Measurements from ENCODE around the gene AIG1.
"Not testable (repeated sequence)": the region's sequence is repeated elsewhere in the genome, so short reads cannot be mapped to it uniquely, and the experiment has no call there.

AIG1 gene

GRCh38 chr6:143059663-143060353 is 881 bp upstream of the AIG1 start:
- peak in 1 of 2 experiments; percentile 40 for DNase-seq

DNA sequence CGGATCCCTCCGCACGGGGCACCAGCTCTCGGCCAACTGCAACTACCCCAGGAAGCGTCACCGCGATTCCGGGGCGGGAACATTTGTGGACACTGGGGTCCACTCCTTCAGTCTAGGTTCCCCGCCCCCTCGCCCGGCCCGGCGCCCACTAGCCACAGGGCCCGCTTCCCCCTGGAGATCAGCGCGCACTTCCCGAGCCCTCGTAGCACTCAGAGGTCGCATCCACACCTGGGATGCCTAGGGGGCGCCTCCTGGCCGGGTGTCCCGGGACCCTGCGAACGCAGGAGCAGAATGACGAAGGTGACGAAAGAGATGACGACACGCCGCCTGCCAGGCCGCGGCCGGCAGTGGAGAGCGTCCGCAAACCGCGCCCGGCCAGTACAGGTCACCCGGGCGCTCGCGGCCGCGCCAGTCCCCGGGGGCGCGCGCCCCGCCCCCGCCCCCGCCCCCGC is 309 bp upstream of the AIG1 start:
- peak; percentile 78 to 82 for DNase-seq

DNA sequence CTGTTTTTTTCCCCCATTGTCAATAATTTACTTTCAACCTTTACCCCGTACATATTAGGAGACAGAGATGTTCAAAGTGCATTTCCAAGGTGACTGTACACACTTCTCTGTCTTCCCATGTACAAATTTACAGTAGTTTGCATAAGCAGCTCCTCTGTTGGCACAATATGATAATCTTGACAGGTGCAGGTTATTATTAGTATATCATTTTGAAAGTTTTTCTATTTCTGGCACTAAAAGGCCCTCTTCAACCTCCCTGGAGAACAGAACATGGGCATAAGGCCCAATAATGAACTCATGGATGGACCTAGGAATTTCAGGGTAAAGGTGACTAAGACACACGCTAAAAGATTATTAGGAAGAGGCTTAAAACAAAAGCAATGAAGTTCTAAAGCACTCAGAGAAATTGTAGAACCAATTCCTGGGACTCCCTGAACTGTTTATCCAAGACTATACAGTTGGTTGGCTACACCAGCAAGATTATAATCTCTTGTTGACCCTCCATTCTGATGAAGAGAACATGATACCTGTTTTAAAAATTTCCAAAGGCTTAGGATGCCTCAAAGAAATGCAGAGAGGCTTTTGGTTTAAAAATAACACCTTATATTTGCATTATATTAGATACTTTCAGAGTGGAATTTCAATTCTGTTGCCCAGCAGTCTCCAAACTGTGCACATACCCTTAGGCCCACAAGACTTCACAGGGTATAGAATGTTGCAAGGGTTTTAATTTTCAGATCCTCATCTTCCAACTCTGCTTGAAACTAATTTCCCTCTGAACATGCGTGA is 1.1 kb downstream of the AIG1 start:
- no peak for DNase-seq

GRCh38 chr6:143062551-143062950 is 1.9 kb downstream of the AIG1 start:
- no peak for DNase-seq

- no peak for DNase-seq
Measured at GRCh38 chr6:143063631-143064030, 2.9 kb downstream of the AIG1 start.

- DNase-seq = no peak
Measured at GRCh38 chr6:143064271-143064670, 3.6 kb downstream of the AIG1 start.

- no peak for DNase-seq
Measured at GRCh38 chr6:143064951-143065683, 4.4 kb downstream of the AIG1 start.

DNA sequence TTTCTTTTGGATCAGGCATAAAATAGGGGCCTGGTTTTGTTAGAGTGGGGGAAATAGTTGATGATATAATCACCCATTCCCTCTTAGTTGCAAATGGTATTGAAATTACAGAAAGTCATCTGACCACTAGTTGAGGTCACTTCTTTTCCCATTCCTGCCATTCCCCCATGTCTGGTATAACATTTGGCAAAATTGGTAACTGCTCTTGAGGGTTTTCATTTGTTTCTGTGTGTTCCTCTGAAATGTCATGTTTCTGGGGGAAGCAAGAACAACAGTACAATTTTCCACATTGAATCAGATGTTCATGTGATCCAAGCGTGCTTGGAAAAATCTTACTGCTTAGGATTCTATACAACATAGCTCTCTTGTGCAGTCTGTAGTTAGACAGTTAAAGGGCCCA is 7.3 kb downstream of the AIG1 start:
- DNase-seq = no peak

DNA sequence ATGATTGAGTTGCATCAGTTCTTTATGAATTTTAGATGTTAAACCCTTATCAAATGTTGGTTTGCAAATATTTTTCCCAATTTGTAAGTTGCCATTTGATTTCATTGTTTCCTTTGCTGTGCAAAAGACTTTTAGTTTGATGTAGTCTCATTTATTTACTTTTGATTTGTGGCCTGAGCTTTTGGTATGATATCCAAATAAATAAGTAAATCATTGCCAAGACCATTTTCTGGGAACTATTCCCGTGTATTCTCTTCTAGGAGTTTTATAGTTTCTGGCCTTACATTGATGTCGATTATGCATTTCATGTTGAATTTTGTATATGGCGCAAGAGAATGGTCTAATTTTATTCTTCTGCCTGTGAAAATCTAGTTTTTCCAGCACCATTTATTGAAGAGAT is 13.4 kb downstream of the AIG1 start:
- DNase-seq = no peak

- DNase-seq = no peak
Measured at GRCh38 chr6:143074670-143075318, 14.1 kb downstream of the AIG1 start.

GRCh38 chr6:143078468-143079324 is 18.0 kb downstream of the AIG1 start:
- no peak for DNase-seq

DNA sequence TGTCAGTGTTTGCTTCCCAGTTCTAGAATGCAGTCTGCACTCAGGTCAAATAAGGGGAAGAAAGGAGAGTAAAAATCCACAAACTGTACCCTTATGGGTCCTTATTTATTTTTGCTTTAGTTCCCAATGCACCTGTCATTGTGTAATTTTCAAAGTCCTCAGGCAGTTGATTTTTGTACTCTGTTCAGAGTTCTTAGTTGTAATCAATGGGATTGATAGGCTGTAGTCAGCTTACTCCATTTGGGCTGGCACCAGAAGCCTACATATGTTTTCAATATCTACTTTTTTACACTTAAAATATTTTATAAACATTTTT is 18.6 kb downstream of the AIG1 start:
- no peak for DNase-seq

DNA sequence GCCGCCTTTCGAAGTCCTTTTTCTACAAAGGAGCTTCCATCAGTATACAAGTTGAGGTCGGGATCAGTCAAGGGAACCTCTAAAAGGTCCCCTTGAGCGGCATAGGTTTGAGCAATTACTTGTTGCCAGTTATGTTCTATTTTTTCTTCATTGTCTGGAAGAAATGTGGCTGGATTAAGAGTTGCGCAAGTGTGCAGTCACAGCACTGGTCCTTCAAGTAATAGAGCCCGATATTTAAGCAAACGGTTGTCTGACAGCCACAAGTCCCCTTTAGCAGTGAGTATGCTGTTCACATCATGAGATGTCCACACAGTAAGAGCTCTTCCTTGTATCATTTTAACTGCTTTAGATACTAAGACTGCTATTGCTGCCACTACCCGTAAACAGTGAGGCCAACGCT is 21.6 kb downstream of the AIG1 start:
- DNase-seq = not testable (repeated sequence)

GRCh38 chr6:143084019-143084418 is 23.3 kb downstream of the AIG1 start:
- not testable (repeated sequence) for DNase-seq

DNA sequence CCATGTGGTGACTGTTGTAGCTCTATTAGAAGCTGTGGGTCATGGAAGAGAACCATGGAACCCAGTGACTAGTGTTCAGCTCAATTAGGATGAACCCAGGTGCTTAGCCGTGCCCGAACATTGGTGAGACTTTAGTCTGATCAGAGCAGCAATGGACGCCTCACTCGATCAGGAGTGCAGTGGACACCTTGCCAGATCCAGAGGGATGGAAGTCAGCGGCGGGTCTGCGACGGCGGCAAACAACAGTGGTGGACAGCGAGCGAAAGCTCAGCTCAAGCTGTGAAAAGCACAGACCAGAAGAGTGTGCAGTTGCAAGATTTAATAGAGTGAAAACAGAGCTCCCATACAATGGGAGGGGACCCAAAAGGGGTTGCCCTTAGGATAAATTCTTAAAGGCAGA is 26.6 kb downstream of the AIG1 start:
- not testable (repeated sequence) for DNase-seq

- no peak for DNase-seq
Measured at GRCh38 chr6:143087856-143088255, 27.2 kb downstream of the AIG1 start.

- DNase-seq = no peak
Measured at GRCh38 chr6:143090314-143091044, 29.8 kb downstream of the AIG1 start.

DNA sequence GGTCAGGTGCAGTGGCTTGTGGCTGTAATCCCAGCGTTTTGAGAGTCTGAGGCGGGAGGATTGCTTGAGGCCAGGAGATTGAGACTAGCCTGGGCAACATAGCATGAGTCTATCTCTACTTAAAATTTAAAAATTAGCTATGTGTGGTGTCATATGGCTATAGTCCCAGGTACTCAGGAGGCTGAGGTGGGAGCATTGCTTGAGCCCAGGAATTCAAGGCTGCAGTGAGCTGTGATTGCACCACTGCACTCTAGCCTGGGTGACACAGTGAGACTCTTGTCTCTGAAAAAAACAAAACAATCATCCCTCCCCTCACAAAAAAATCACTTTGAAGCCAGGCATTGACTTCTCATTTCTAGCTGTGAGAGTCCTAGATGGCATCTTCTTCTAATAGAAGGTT is 32.1 kb downstream of the AIG1 start:
- no peak for DNase-seq

DNA sequence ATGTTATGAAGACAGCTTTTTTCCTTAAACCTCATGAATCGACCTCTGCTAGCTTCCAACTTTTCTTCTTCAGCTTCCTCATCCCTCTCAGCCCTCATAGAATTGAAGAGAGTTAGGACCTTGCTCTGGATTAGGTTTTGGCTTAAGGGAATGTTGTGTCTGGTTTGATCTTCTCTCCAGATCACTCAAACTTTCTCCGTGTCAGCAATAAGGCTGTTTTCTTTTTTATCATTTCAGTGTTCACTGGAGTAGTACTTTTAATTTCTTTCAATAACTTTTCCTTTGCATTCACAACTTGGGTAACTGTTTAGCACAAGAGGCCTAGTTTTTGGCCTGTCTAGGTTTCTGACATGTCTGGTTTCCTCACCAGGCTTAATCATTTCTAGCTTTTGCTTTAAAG is 32.6 kb downstream of the AIG1 start:
- no peak for DNase-seq

GRCh38 chr6:143096403-143096802 is 35.7 kb downstream of the AIG1 start:
- DNase-seq = no peak

DNA sequence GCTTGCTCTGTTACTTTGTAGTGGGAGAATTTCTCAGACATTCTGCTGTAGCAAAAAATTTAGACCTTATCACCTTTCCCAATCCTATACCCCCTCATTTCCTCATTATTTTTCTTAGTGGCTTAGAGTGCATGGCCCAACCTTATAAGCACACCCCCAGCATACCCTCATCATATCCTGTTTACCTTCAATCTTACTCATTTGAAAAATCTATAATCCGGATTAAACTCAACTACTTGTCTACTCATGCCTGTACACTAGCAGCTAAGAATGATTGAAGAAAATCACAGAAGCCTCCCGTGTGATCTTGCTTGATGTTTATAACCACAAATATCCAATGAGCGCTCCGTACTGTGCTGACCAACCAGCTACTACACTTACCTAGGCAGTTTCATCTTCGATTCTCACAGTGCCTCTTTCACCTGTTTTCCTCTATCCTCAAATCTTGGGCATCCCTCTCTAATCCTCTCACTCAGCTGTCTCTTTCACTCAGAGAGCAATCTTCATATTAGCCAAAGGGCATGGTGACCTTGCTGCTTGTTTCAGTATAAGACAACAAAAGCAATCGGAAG is 36.6 kb downstream of the AIG1 start:
- DNase-seq = no peak
